NCI-H146 (cell line): ENCODE data around the gene DICER1.
"Not testable (repeated sequence)": the region's sequence is repeated elsewhere in the genome, so short reads cannot be mapped to it uniquely, and the experiment has no call there.

Experiments used
- DNase-seq: peaks from one replicate; lab custom pipeline; 2025; lab: John Stamatoyannopoulos, UW

Gene DICER1

GRCh38 chr14:95184413-95184790 lies 27.1 kb upstream of the DICER1 start:
- DNase-seq, result no peak

GRCh38 chr14:95183532-95184412 lies 26.4 kb upstream of the DICER1 start:
- no peak for DNase-seq

GRCh38 chr14:95183082-95183481 lies 25.8 kb upstream of the DICER1 start:
- DNase-seq, result peak; percentile 4

- no peak for DNase-seq
Observed at GRCh38 chr14:95182379-95182778, 25.1 kb upstream of the DICER1 start.

- DNase-seq, result no peak
Observed at GRCh38 chr14:95180966-95181741, 23.8 kb upstream of the DICER1 start.

GRCh38 chr14:95175670-95176069 lies 18.3 kb upstream of the DICER1 start:
- DNase-seq, result not testable (repeated sequence)

GRCh38 chr14:95174184-95174792 lies 17.0 kb upstream of the DICER1 start:
- DNase-seq, result no peak

GRCh38 chr14:95173518-95173917 lies 16.2 kb upstream of the DICER1 start:
- no peak for DNase-seq

- no peak for DNase-seq
Observed at GRCh38 chr14:95167177-95167576, 9.8 kb upstream of the DICER1 start.

GRCh38 chr14:95165517-95165916 lies 8.2 kb upstream of the DICER1 start:
- DNase-seq, result no peak

- DNase-seq, result no peak
Observed at GRCh38 chr14:95164506-95164905, 7.2 kb upstream of the DICER1 start.

GRCh38 chr14:95163666-95164065 lies 6.3 kb upstream of the DICER1 start:
- DNase-seq, result no peak

- no peak for DNase-seq
Observed at GRCh38 chr14:95163132-95163531, 5.8 kb upstream of the DICER1 start.

GRCh38 chr14:95162641-95163040 lies 5.3 kb upstream of the DICER1 start:
- no peak for DNase-seq

- no peak for DNase-seq
Observed at GRCh38 chr14:95157048-95157326, 342 bp downstream of the DICER1 start.

- peak; percentile 46 for DNase-seq
Observed at GRCh38 chr14:95156161-95157047, 925 bp downstream of the DICER1 start.

GRCh38 chr14:95155045-95155444 lies 2.3 kb downstream of the DICER1 start:
- no peak for DNase-seq

- DNase-seq, result no peak
Observed at GRCh38 chr14:95153866-95154265, 3.5 kb downstream of the DICER1 start.

GRCh38 chr14:95151561-95151960 lies 5.8 kb downstream of the DICER1 start:
- DNase-seq, result no peak

GRCh38 chr14:95150910-95151309 lies 6.4 kb downstream of the DICER1 start:
- DNase-seq, result no peak

- DNase-seq, result no peak
Observed at GRCh38 chr14:95149441-95149840, 7.9 kb downstream of the DICER1 start.

- DNase-seq, result no peak
Observed at GRCh38 chr14:95147597-95147996, 9.7 kb downstream of the DICER1 start.
